ENCODE results near the gene GEMIN4. TPM values are rescaled to one million over a fixed set of nuclear protein-coding genes. Genes with fewer than 3 reads are reported as not detected.

The GEMIN4 gene
- 12.6 and 14.1 TPM in 2 replicates for total RNA-seq

DNA sequence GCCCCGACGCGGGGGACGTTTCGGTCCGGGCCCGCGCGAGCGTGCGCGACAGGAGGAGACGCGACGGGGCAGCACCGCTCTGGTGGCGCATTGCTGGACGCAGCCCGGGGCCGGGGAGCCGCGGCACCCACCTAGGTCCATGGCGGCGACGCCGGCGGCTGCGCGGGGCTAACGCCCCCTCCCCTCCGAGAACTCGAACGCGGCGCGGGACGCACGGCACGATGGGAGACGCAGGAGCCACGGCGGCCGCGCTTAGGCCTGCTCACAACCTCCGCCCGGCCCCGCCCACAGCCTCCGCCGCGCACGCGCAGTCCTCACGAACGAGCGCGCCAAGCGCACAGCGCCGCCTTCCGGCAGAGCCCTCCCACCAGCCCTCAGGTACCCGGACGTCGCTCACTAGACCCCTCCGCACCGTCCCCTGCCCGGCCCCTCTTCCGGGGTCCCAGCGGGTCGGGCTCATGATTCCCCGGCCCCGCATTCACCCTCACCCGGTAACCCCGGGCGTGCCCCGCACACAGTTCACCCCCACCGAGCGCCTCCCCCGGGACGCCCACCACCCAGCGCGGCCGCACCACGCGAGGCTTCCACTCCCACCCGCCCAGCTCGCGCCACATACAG is at the start of gene GEMIN4:
Gene GEMIN4 (minus strand): TSS at position 263 of the 618 bp plus-strand sequence. CDS start 122 bp downstream, at position 141.

DNA sequence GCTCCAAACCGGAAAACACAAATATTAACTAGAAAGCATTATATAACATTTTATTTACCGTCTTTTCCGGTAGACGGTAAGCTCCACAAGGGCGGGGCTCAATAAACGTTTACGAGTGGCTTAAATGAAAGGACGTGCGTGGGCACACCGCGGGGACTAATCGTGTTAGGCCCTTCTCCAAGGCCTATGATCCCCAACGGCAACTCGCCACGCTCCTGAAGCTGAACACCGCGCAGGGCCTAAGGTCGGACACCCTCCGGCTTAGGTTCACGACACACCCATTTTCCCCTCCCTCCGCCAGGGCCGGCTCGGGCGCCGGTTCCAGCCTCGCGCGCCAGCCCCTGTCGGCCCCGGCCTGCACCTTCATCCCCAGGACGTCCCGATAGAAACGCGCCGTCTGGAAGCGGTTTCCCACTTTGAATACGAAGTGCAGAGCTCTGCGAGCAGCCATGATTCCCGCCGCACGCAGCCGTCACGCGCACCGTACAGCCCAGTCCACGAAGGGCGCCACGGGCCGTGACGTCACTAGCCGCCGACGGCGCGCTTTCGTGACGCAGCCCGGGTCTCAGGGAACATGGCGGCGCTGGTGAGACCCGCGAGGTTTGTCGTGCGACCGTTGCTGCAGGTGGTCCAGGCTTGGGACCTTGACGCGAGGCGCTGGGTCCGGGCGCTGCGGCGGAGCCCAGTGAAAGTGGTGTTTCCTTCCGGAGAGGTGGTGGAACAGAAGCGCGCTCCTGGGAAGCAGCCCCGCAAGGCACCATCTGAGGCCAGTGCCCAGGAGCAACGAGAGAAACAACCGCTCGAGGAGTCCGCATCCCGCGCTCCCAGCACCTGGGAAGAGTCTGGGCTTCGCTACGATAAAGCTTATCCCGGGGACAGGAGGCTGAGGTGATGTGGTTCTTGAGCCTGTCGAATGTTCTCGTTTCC is 30.0 kb upstream of the GEMIN4 start, which contains the start of the genes GLOD4 and MRM3:
Gene GLOD4 (minus strand): TSS at position 476 of the 927 bp plus-strand sequence. CDS start 25 bp downstream, at position 451.
Gene MRM3 (plus strand): TSS at position 549 of the 927 bp plus-strand sequence. CDS start 26 bp downstream, at position 575.

GRCh38 chr17:732067-732901 is 19.8 kb downstream of the GEMIN4 start, which contains the start of gene TLCD3A:
TLCD3A (plus strand) TSS chr17:732596; CDS start chr17:732648, 52 bp downstream.

Other genes with a start within 250 kb of the GEMIN4 start
- gene VPS53, start 37.4 kb downstream of the GEMIN4 start, total RNA-seq = 18.8 and 26.1 TPM in 2 replicates
- gene TLCD3A, start 19.7 kb downstream of the GEMIN4 start, total RNA-seq = 22.8 and 27.7 TPM in 2 replicates
- gene GLOD4, start 30.0 kb upstream of the GEMIN4 start, total RNA-seq = 31.0 and 39.5 TPM in 2 replicates
- 10.4 and 20.8 TPM in 2 replicates for gene MRM3, start 30.1 kb upstream of the GEMIN4 start, total RNA-seq
- 28.6 and 38.1 TPM in 2 replicates for gene NXN, start 227.5 kb upstream of the GEMIN4 start, total RNA-seq
- gene TIMM22, start 244.9 kb upstream of the GEMIN4 start, total RNA-seq = 13.7 and 21.1 TPM in 2 replicates